GM10266 (cell line): Measurements from ENCODE around the gene CDK5.

Experiments used
- DNase-seq: peaks from one replicate; pipeline ENCODE4 v3.0.0; 2012; ENCODE audit errors: extremely low spot score
- CTCF ChIP-seq: IDR thresholded peaks from 2 replicates; pipeline ENCODE4 v1.5.1; 2012; ENCODE audit warnings: mild to moderate bottlenecking, low read depth; ENCODE audit not compliant: control insufficient read depth, insufficient read depth; ENCODE audit errors: missing control alignments

CDK5 gene

DNA sequence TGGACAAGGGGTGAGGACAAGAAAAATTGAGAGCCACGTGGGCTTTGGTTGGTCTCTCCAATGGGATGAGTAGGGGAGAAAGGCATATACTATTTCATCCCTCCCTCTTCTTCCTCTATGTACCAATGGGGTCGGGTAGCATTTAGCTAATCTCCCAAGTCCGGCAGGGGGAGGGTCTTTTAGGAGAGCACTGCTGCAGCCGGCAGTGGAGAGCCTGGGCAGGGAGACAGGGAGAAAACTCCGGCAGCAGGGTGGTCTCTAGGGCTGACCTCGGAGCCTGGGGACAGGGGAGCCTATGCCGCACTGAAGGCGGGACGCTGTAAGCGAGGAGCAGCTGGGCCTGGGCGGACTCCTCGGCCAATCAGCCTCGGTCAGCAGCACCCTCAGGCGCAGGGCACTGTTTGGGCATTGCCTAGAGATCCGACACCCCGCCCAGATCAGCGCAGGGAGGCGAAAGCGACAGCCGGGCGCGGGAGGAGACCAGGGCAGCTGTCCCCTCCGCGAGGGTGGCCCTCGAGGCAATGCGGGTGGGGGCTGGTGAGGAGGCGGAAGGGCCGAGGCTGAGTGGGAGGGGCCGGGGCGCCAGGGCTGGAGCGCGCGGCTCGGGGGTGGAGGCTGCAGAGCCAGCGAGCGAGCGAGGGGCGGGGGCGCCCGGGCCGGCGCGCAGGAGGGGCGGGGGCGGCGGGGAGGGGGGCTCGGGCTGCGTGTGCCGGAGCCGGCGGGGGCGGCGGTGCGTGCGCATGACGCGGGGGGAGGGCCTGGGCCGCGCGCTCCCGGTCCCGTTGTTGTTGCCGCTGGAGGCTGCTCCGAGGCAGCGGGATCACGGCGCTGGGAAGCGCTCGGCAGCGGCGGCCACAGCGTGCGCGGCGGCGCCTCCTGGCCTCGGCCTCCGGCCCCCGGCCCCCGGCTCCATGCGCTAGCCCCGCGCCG, 28.3 kb upstream of the CDK5 start, which contains the start of gene AGAP3:
Gene AGAP3, plus strand, starts transcription at position 785 of the 930 bp plus-strand sequence. CDS start 267 bp downstream, outside the sequence.
- peak; percentile 96 for DNase-seq
- no peak for TF ChIP-seq CTCF

GRCh38 chr7:151085329-151085690, 27.6 kb upstream of the CDK5 start:
- no peak for TF ChIP-seq CTCF
- no peak for DNase-seq

GRCh38 chr7:151083824-151084160, 26.1 kb upstream of the CDK5 start:
- TF ChIP-seq CTCF: no peak
- no peak for DNase-seq

DNA sequence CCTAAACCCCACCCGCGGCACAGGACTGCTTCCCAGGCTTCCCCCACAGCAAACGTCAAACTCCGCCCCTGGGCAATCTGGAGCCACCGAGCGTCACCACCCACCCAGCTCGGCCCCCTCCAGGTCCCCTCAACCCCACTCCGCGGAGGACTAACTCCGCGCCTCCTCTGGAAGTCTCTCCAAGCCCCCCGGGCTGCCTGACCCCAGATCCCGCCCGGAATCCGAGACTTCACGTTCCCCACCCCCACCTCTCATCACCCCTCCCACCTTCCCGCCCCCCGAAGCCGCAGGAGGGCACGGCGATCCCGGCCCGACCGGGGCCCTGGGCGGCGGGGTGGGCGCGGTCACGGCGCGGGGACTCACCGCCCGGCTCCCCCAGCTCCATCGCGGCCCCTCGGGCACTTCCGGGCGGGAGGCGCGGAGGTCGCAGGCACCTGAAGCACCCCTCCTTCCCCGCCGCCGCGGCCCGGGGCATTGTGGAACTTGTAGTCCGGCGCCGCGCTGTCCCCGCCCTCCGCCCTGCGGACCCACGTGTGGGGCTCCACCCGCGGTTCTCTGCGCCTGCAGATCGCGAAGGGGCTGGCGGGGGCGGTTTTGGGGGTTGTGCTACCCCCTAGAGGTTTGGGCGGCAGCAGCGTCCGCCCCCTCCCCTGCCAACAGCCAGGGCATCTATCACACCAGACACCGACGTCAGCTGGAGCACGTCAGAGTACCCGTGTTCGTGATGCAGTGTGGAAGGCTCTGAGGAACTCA, 25.6 kb upstream of the CDK5 start, which contains the start of gene TMUB1:
Gene TMUB1, minus strand, starts transcription at position 423 of the 753 bp plus-strand sequence. CDS start 930 bp downstream, outside the sequence.
- no peak for TF ChIP-seq CTCF
- DNase-seq: peak; percentile 92

GRCh38 chr7:151082141-151083070, 24.7 kb upstream of the CDK5 start:
- no peak for DNase-seq
- no peak for TF ChIP-seq CTCF

- DNase-seq: no peak
- TF ChIP-seq CTCF: no peak
Observed at GRCh38 chr7:151081170-151082101, 23.7 kb upstream of the CDK5 start.
